H1 (cell line): ENCODE results near the gene SLC18A3. TPM values are rescaled to one million over a fixed set of nuclear protein-coding genes. Genes with fewer than 3 reads are reported as not detected.

ENCODE experiments used
- CTCF ChIA-PET: fragments of 300-600 bp; sonication (Branson Sonifier 250); formaldehyde crosslinking; loops from one replicate; lab custom pipeline; 2021; ENCODE audit not compliant: partially characterized antibody; lab: Charles Lee
- POLR2A ChIA-PET: fragments of 300-600 bp; sonication (Branson Sonifier 250); formaldehyde crosslinking; loops from one replicate; lab custom pipeline; 2021; ENCODE audit warnings: inconsistent platforms; ENCODE audit not compliant: partially characterized antibody; lab: Charles Lee
- DNase-seq, 2 experiments: peaks; one replicate each; pipeline versions ENCODE4 v3.0.0 to v3.0.0-alpha.2; 2010 to 2022; ENCODE audit warnings: low spot score in 2 of 2, low read depth in 1 of 2, mixed read lengths in 1 of 2
- FAIRE-seq: peaks from 2 replicates; lab custom pipeline; 2011; peaks lifted over from hg19 to GRCh38; lab: Jason Lieb, UNC
- H2AFZ ChIP-seq: 2 replicates; pipeline ENCODE4 v1.8.1; 2012; ENCODE audit warnings: low read length, inconsistent platforms
- H2AK5ac ChIP-seq: 2 replicates; pipeline ENCODE4 v1.6.1; 2013; ENCODE audit warnings: low read depth, low read length
- H2BK120ac ChIP-seq: replicated peaks from 2 replicates; pipeline ENCODE3; 2013; ENCODE audit warnings: low read depth, low read length, inconsistent platforms
- H2BK12ac ChIP-seq: 2 replicates; pipeline ENCODE4 v1.6.1; 2013; ENCODE audit warnings: low read depth, low read length
- H2BK15ac ChIP-seq: 2 replicates; pipeline ENCODE4 v1.6.1; 2013; ENCODE audit warnings: low read length
- H2BK20ac ChIP-seq: 2 replicates; pipeline ENCODE4 v1.6.1; 2013; ENCODE audit warnings: low read length
- H2BK5ac ChIP-seq: 2 replicates; pipeline ENCODE4 v1.6.1; 2013; ENCODE audit warnings: low read depth, low read length
- H3K14ac ChIP-seq: 2 replicates; pipeline ENCODE4 v1.6.1; 2013; ENCODE audit warnings: inconsistent platforms; ENCODE audit not compliant: insufficient read length
- H3K18ac ChIP-seq: 2 replicates; pipeline ENCODE4 v1.6.1; 2013; ENCODE audit warnings: low read length; ENCODE audit errors: extremely low read depth
- H3K23ac ChIP-seq: 2 replicates; pipeline ENCODE4 v1.6.1; 2013; ENCODE audit warnings: inconsistent platforms; ENCODE audit not compliant: insufficient read length
- H3K23me2 ChIP-seq: 2 replicates; pipeline ENCODE4 v1.6.1; 2013; ENCODE audit warnings: low read depth, low read length
- H3K27ac ChIP-seq: 2 replicates; pipeline ENCODE4 v1.6.1; 2011; ENCODE audit warnings: low read depth, low read length, inconsistent platforms
- H3K27me3 ChIP-seq, 4 experiments: replicated peaks in 1 of 4; 1 replicate in 1 of 4; 2 replicates in 3 of 4; pipeline versions ENCODE4 v1.6.1 to v1.8.1; 2011 to 2013; ENCODE audit warnings: low read length in 3 of 4, mild to moderate bottlenecking in 3 of 4, inconsistent platforms in 2 of 4, mixed read lengths in 2 of 4, moderate library complexity in 1 of 4; ENCODE audit not compliant: control insufficient read depth in 3 of 4, insufficient read depth in 3 of 4; ENCODE audit errors: extremely low read depth in 1 of 4
- H3K36me3 ChIP-seq, 4 experiments: 2 replicates each; pipeline versions ENCODE4 v1.6.1 to v1.8.1; 2011 to 2013; ENCODE audit warnings: mild to moderate bottlenecking in 4 of 4, low read length in 3 of 4, moderate library complexity in 2 of 4, control low read depth in 1 of 4, inconsistent platforms in 1 of 4; ENCODE audit not compliant: insufficient read depth in 4 of 4, control insufficient read depth in 2 of 4
- H3K4ac ChIP-seq: replicated peaks from 2 replicates; pipeline ENCODE3; 2013; ENCODE audit warnings: low read length, low read depth, mixed read lengths, inconsistent platforms; ENCODE audit not compliant: insufficient read length
- H3K4me1 ChIP-seq, 4 experiments: replicated peaks in 1 of 4; 1 replicate in 1 of 4; 2 replicates in 3 of 4; pipeline versions ENCODE4 v1.6.1 to v1.8.1; 2011 to 2013; ENCODE audit warnings: low read length in 3 of 4, inconsistent platforms in 2 of 4, mixed read lengths in 1 of 4; ENCODE audit not compliant: insufficient read depth in 4 of 4, control insufficient read depth in 3 of 4
- H3K4me2 ChIP-seq, 2 experiments: 2 replicates each; pipeline versions ENCODE4 v1.6.1 to v1.8.1; 2011 to 2013; ENCODE audit warnings: low read depth in 2 of 2, low read length in 2 of 2, control low read depth in 1 of 2, inconsistent platforms in 1 of 2, mild to moderate bottlenecking in 1 of 2; ENCODE audit not compliant: insufficient read depth in 1 of 2
- H3K4me3 ChIP-seq, 4 experiments: fragments of 200-600, 300-600 bp in 1 of 4; sonication (generic), shearing (Covaris generic), sonication (Bioruptor Twin) in 1 of 4; 2 replicates each; pipeline versions ENCODE4 v1.5.1 to v1.8.1; 2011 to 2016; ENCODE audit warnings: low read length in 4 of 4, low read depth in 3 of 4, control low read depth in 2 of 4, inconsistent platforms in 2 of 4, mild to moderate bottlenecking in 2 of 4, mixed read lengths in 1 of 4, moderate library complexity in 1 of 4; ENCODE audit not compliant: insufficient read depth in 2 of 4; ENCODE audit errors: extremely low read depth in 1 of 4
- H3K56ac ChIP-seq: replicated peaks from 2 replicates; pipeline ENCODE3; 2013; ENCODE audit warnings: low read depth, mild to moderate bottlenecking, mixed read lengths, low read length, inconsistent platforms; ENCODE audit not compliant: insufficient read length
- H3K79me1 ChIP-seq: 2 replicates; pipeline ENCODE4 v1.6.1; 2013; ENCODE audit warnings: low read depth, low read length, control low read depth
- H3K79me2 ChIP-seq, 2 experiments: 2 replicates each; pipeline versions ENCODE4 v1.6.1 to v1.8.1; 2012 to 2013; ENCODE audit warnings: low read length in 2 of 2, mild to moderate bottlenecking in 2 of 2, inconsistent platforms in 1 of 2; ENCODE audit not compliant: insufficient read depth in 2 of 2, control insufficient read depth in 1 of 2
- H3K9ac ChIP-seq, 4 experiments: replicated peaks in 1 of 4; 1 replicate in 1 of 4; 2 replicates in 3 of 4; pipeline versions ENCODE4 v1.6.1 to v1.8.1; 2011 to 2013; ENCODE audit warnings: low read depth in 3 of 4, low read length in 3 of 4, control low read depth in 2 of 4, mild to moderate bottlenecking in 2 of 4, moderate library complexity in 2 of 4, inconsistent platforms in 1 of 4; ENCODE audit errors: extremely low read depth in 1 of 4
- H3K9me3 ChIP-seq, 2 experiments: 2 replicates each; pipeline versions ENCODE4 v1.6.1 to v1.8.1; 2012 to 2013; ENCODE audit warnings: mild to moderate bottlenecking in 2 of 2, moderate library complexity in 2 of 2, control low read depth in 1 of 2, inconsistent platforms in 1 of 2, low read depth in 1 of 2, low read length in 1 of 2, mixed read lengths in 1 of 2; ENCODE audit not compliant: insufficient read depth in 2 of 2
- H4K20me1 ChIP-seq, 2 experiments: replicated peaks in 1 of 2; 2 replicates each; pipeline versions ENCODE3 to v1.8.1; 2011 to 2013; ENCODE audit warnings: inconsistent platforms in 2 of 2, low read length in 2 of 2, mild to moderate bottlenecking in 1 of 2; ENCODE audit not compliant: insufficient read depth in 2 of 2, control insufficient read depth in 1 of 2
- H4K5ac ChIP-seq: 2 replicates; pipeline ENCODE4 v1.6.1; 2013; ENCODE audit warnings: low read length, low read depth, mixed read lengths, inconsistent platforms; ENCODE audit not compliant: insufficient read length
- H4K8ac ChIP-seq: 2 replicates; pipeline ENCODE4 v1.8.0; 2013; ENCODE audit warnings: mild to moderate bottlenecking, moderate library complexity, low read length, inconsistent platforms; ENCODE audit not compliant: insufficient read depth; ENCODE audit errors: extremely low read depth
- H4K91ac ChIP-seq: replicated peaks from 2 replicates; pipeline ENCODE3; 2013; ENCODE audit warnings: low read length, mixed read lengths, inconsistent platforms; ENCODE audit not compliant: insufficient read length
- CBX8 ChIP-seq: fragments of 300-800, 300-1000 bp; sonication (generic); IDR thresholded peaks from 2 replicates; pipeline ENCODE4 v1.7.1; 2016; ENCODE audit warnings: low read depth, low read length, borderline replicate concordance
- CHD2 ChIP-seq: IDR thresholded peaks from 2 replicates; pipeline ENCODE4 v1.6.1; 2012; ENCODE audit warnings: low read length, improper control_type of control experiment
- CTBP2 ChIP-seq: IDR thresholded peaks from 2 replicates; pipeline ENCODE4 v1.7.0; 2011; ENCODE audit warnings: borderline replicate concordance, mild to moderate bottlenecking, moderate library complexity, mixed read lengths, low read length; ENCODE audit not compliant: insufficient read depth, insufficient read length
- MAFK ChIP-seq: IDR thresholded peaks from 2 replicates; pipeline ENCODE4 v1.6.1; 2012; ENCODE audit warnings: low read depth, mild to moderate bottlenecking, improper control_type of control experiment, low read length
- NANOG ChIP-seq: IDR thresholded peaks from 2 replicates; pipeline ENCODE4 v1.6.1; 2011; ENCODE audit warnings: low read length, low read depth, mild to moderate bottlenecking, inconsistent platforms; ENCODE audit not compliant: insufficient read depth, poor library complexity, severe bottlenecking
- RFX5 ChIP-seq: IDR thresholded peaks from 2 replicates; pipeline ENCODE4 v1.6.1; 2011; ENCODE audit warnings: low read depth, low read length, improper control_type of control experiment, borderline replicate concordance
- SP2 ChIP-seq: IDR thresholded peaks from 2 replicates; pipeline ENCODE4 v1.6.1; 2012; ENCODE audit warnings: mild to moderate bottlenecking, low read length, inconsistent platforms
- USF2 ChIP-seq: IDR thresholded peaks from 2 replicates; pipeline ENCODE4 v1.6.1; 2011; ENCODE audit warnings: low read length, improper control_type of control experiment
- WGBS, 2 experiments: shearing (Covaris generic) in 1 of 2; methylation state at CpG; one replicate each; pipeline versions ENCODE4 v1.1.6 to v1.1.7; 2013 to 2015; ENCODE audit warnings: low lambda C conversion rate in 2 of 2, mixed read lengths in 2 of 2, inconsistent platforms in 1 of 2, low coverage in 1 of 2, missing lambda C conversion rate in 1 of 2; ENCODE audit not compliant: insufficient replicate concordance in 2 of 2, insufficient coverage in 1 of 2, insufficient read length in 1 of 2; ENCODE audit errors: extremely low coverage in 1 of 2, missing lambda C conversion rate in 1 of 2; 5-methylcytosine and 5-hydroxymethylcytosine counted together
- polyA plus RNA-seq, 7 experiments: library from polyadenylated mRNA; depleted of rRNA in 3 of 7; stranded (reverse) in 5 of 7; unstranded in 2 of 7; fragments of >200 nt in 5 of 7; fragments of 200-250 nt in 2 of 7; gene quantifications; 1 replicate in 5 of 7; 2 replicates in 1 of 7; 4 replicates in 1 of 7; pipeline versions ENCODE4 v1.2.1 to v1.2.3, GENCODE V29; 2011 to 2013; ENCODE audit warnings: missing spikeins in 2 of 7, mixed read lengths in 2 of 7
- total RNA-seq: library from RNA; stranded (reverse); fragmentation: NEBNext Ultra II Directional; extraction: Animal tissue kit (Norgen Biotek cat#: 25700); gene quantifications from 2 replicates; pipeline ENCODE4 v1.2.1, GENCODE V29; 2021

SLC18A3 gene
- total and polyA plus RNA-seq, 2 of the 8 experiments (the other 6 are each of a cell fraction or from before 2014, with no cell fraction given): 0.17 TPM; not detected in 1

- Histone ChIP-seq H2BK20ac (no peak overlapping the region), H3K4me2 (no peak overlapping the region), H2BK5ac (no peak overlapping the region), H3K9me3 (no peaks in the 10 kb centered on the region), H2BK12ac (no peak overlapping the region), H3K4ac (no peak overlapping the region), H2AFZ (no peak overlapping the region), H3K4me3 (no peak overlapping the region), H4K5ac (no peak overlapping the region), H3K27ac (no peak overlapping the region), H3K23me2 (no peaks in the 10 kb centered on the region), H4K8ac (peak overlapping the region; percentile 45; the same call in 1 of the 2 replicates), H3K27me3 (peaks cover 0 to 2% (median 0%) of the 10 kb centered on the region in 4 experiments; a peak in 2 of 7 replicates), H3K23ac (no peak overlapping the region), H3K79me2 (no peaks in the 10 kb centered on the region), H3K79me1 (no peaks in the 10 kb centered on the region), H2AK5ac (no peak overlapping the region), H3K9ac (no peak overlapping the region)
- FAIRE-seq (no peak), DNase-seq (no peak)
- ChIA-PET POLR2A (no interaction called here), CTCF (interaction anchor here (0.9 to 2.3 kb wide), 3 partner anchors 16 to 59 kb away, joined by 3 to 7 read pairs (median 3); no protein-coding TSS in a partner anchor)
- TF ChIP-seq MAFK (no peak), SP2 (no peak), USF2 (no peak), CBX8 (no peak), RFX5 (no peak), NANOG (no peak), CTBP2 (no peak), CHD2 (no peak)
- TF ChIP-seq, all 59 proteins: peak for 0
- no peak overlapping the region for H2BK15ac ChIP-seq
- WGBS, 2 experiments: 90% methylated on average over 1 of the region's 1 CpG; no CpG with 5 or more reads in 1 of the 2 experiments
- H3K36me3 ChIP-seq: no peaks in the 10 kb centered on the region
- H3K18ac ChIP-seq: no peak overlapping the region
- H2BK120ac ChIP-seq: no peak overlapping the region
- H4K91ac ChIP-seq: no peak overlapping the region
- no peaks in the 10 kb centered on the region for H4K20me1 ChIP-seq
- H3K4me1 ChIP-seq: peaks cover 0 to 4% (median 1%) of the 10 kb centered on the region in 4 experiments; a peak in 3 of 7 replicates
- H3K14ac ChIP-seq: no peak overlapping the region
- no peak overlapping the region for H3K56ac ChIP-seq
These were observed 40.6 kb downstream of the SLC18A3 start for GRCh38 chr10:49650724-49651034.
